NCI-H187 (cell line): ENCODE data around the gene SEMA5A.

Source experiments
- DNase-seq, 2 experiments: peaks; one replicate each; lab custom pipeline; 2025; lab: John Stamatoyannopoulos, UW

The SEMA5A gene

DNA sequence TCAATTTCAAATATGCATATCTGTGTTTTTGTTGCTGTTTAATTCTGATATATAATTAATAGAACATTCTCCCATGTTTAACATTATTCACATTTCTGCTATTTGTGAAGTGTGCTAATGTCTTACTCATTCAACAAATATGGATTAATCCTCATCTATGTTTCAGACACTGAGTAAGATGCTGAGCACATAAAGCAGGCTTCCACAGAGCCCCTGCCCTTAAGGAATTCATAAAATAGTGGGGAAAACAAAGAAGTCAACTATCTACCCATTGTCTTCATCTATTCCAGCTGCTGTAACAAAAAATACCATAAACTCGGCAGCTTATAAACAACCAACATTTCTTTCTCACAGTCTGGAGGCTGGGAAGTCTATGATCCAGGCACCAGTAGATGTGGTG, 333.3 kb downstream of the SEMA5A start:
- DNase-seq: no peak

DNA sequence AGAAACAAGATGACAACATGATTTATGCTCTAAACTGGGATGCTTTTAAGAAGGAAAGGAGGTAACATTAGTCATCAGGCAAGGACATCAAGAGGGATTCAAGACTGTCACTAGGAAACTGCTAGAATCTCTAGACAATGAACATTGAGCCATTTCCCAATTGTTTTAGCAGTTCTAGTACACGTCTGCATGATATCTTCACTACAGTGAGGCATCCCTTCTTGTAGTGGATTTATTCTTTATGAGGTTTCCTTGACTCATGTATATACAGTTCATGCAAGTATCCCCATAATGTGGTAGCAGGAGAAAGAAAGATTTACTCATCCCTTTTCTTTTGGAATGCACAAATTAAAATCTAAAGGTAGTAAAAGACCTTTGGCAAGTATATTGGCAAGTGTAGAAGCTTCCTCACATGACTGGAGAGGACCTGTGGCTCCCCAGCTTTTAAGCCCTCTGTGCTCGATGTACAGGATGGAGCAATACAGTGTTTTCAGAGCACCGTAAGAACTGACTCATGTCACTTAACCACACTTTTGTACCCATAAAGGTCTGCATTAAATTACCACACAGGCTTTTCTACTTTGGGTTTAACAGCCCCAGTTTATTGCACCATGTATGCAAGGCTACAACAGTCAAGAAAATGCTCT, 335.9 kb downstream of the SEMA5A start:
- DNase-seq: peak in 1 of 2 experiments; percentile 54

DNA sequence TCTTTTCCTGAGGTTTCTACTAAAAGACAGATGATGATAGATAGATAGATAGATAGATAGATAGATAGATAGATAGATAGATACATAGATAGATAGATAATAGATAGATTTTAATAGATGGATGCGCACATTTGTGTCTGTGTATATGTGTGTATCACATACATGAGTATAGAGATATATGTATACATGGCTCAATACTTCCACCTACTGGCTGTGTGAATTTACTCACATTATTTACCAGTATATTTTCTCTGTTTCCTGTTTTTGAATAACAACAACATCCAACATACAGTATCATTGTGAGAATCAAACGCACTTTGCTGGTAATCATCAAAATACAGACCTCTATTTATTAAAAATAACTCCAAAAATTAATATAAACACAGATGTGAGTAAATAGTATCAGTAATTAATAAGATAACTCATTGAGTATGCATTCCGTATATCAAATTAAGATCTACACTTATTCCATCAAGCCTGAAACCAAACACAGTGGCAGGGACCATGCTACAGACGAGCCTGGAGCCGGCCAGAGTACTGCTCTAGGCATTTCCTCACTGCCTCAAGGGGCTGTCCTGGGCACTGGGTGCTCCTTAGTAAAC, 338.0 kb downstream of the SEMA5A start:
- peak in 1 of 2 experiments; percentile 17 for DNase-seq

DNA sequence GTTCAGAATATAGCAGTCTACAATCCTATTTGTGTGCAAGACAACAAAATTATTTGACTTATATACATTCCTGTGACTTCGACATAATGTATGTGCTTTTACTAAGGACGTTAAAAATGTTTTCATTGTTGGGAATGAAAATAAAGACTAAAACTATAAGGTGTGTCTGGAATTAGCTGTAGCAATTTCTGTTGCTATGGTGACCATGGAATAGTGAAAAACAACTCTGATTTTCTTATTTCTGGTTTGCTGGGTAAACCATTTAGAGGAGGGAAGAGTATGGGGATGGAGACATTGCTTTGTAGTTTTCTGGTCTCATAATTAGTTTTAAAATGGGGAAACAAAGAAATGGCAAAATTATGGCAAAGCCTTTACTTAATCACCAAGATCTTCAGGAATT, 343.2 kb downstream of the SEMA5A start:
- DNase-seq: no peak

DNA sequence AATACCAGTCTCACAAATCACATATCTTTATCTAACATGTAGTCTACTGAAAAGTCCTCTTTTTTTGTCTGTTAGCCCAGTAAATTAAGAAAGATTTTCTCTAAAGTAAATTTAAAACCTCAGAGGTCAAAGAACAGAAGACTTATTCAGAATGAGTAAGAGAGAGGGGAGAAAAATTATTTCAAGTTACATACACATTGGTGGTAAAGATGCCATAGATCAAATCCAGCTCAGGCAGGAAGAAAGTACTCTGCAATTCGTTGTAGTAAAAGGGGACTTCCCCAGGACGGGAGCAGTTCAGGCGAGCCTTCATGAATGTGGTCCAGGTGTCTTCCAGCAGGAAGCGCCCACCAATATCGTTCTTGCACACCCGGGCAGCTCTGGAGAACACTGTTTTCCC, 344.1 kb downstream of the SEMA5A start:
- no peak for DNase-seq

GRCh38 chr5:9201011-9201410, 344.9 kb downstream of the SEMA5A start:
- no peak for DNase-seq

DNA sequence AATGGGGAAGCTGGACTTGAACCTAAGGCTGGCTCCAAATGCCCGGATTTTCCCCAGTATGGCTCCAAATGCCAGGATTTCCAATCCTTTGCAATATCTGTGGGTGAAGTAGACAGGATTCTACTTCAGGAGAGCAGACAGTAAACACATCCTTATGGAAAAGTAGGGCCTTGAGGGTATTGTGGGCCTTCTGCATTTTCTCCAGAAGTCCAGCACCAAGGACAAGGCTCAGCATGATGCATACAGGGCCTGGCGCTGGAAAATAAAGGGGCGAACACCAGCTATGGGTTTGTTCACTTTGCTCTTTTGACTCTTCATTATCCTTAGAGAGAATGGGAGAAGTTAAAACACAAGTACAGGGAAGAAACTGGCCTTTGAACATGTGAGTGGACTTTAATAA, 347.5 kb downstream of the SEMA5A start:
- DNase-seq: no peak

DNA sequence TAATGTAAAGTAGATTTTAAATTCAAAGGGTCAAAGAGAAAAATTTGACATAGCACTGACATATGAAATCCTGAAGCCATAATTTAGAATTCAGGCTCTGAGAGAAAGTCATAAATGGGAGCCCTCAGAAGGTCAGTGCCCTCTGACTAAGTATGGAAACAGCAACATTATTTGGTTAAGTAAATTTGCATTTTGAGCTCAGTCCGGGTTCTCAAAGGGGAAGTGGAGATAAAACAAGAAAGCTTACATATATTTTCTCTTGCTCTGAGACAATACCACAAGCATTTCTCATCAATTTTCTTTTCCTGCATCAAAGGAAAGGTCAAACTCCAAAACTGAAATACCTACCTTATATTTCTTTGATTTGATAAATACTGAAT, 348.0 kb downstream of the SEMA5A start:
- no peak for DNase-seq

- DNase-seq: no peak
Observed at GRCh38 chr5:9196403-9197227, 349.3 kb downstream of the SEMA5A start.

DNA sequence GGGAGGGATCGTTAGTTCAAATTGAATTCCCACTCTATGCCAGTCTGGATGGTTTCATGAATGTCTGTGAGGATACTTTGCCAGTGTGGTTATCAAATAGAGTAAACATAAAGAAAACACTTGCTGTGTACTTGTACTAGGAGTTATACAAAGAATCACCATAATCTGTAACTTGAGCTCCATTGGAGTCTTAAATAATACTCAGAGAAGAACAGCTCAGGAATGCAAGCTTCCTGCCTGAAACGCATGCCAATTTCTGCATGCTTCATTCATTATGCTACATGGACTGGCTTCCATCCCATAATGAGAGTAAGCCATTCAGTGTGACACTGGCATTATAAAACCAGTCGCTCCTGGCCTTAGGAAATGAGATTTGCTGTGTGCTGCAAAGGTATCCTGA, 351.4 kb downstream of the SEMA5A start:
- no peak for DNase-seq

DNA sequence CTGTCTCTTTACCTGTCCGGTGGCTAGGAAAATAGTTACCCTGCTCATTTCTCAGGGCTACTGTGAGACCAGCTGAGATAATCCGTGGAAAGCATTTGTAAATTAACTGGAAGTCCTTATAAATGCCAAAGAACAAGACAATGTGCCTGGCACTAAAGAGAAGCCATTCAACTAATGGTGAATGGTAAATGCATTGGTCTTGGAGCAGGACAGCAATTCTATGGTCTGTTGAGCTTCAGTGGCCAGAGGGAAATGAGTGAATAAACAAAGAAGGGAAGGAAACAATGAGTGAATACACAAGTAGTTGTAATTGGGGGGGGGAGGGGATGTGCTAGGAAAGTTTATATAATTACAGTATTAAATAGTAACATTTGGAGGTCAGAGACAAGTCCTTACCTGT, 353.6 kb downstream of the SEMA5A start:
- no peak for DNase-seq

DNA sequence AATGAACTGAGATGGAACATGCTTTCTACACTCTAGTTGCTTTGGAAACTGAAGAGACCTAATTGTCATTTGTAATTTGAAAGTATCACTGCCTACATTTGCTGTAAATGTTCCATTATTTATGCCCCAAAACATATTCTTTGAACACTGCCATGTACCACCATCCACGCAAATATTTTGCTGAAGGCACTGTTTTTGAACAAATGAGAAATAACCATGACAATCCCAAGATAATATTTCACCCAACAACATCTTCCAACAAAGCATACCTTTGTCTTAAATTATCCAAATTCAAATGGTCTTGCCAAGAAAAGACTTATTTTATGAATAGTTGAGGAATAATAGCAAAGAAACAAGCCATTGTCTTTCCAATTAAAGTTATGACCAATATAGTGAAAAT, 356.2 kb downstream of the SEMA5A start:
- DNase-seq: no peak

GRCh38 chr5:9188956-9189355, 356.9 kb downstream of the SEMA5A start:
- no peak for DNase-seq

DNA sequence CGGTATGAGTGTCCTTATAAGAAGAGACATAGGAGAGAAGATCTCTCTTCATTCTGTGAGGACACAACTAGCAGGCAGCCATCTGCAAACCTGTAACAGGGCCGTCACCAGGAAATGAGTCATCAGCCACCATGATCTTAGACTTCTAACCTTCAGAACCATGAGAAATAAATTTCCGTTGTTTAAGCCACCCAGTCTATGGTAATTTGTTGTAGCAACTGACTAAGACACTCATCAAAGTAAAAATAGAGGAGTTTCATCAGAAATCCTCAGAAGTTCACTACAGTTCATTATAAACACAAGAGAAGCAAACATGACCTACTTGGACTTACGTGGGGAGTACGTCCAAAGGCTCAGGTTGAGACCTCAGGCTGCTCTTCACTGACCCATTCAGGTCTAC, 357.7 kb downstream of the SEMA5A start:
- DNase-seq: no peak

GRCh38 chr5:9187614-9188013, 358.3 kb downstream of the SEMA5A start:
- no peak for DNase-seq

GRCh38 chr5:9186069-9186468, 359.8 kb downstream of the SEMA5A start:
- DNase-seq: no peak

DNA sequence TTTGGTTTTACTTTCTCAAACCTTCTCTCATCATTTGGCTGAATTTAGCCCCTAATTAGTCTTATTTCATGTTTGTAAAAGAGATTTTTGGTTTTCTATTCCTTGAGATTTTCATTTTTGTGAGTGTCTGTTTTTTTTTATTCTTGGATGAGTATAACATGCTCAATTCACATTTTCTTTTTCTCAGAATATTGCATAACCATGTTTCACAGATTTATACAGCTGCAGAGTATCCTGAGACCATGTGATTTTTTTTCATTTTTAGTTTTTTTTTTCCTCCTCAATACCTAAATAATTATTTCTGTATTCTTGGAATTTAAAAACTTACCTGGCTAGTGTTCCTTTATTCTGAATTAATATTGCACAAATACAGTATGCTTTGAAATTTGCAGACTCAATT, 361.9 kb downstream of the SEMA5A start:
- DNase-seq: no peak

DNA sequence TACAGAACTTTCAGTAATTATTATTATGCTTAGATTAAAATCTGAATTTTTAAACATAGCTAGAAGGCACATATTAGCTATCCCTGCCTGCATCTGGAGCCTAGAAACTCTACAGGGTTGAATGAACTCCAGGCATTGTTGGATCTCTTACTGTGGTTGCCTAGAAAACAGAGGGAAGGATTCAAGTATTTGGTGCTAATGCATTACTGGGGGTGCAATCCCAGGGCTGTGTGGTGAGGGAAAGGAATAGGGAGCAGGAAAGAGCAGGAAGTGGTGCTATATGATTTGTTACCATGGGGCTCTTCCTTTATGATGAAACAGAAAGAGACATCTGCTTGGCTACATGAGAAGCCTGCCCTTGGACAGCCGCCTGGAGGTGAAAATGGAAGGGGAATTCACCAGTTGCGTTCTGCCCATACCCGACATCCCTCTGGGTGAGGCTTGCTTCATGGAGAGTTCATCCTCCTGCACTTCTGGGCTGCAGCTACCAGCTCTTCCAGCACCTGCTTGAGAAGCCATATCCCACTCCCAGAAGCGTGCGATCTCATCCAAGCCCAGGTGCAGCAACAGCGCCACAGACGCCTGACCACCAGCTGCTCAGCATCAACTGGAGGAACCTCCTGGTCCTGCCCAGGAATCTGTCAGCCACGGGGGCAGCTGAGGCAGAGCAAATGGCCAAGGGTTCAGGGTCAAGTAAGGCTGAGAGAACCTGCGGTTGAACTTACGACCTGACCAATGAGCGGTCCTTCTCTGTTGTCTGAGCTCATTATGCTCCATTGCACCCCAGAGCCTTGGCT, 362.8 kb downstream of the SEMA5A start:
- no peak for DNase-seq

DNA sequence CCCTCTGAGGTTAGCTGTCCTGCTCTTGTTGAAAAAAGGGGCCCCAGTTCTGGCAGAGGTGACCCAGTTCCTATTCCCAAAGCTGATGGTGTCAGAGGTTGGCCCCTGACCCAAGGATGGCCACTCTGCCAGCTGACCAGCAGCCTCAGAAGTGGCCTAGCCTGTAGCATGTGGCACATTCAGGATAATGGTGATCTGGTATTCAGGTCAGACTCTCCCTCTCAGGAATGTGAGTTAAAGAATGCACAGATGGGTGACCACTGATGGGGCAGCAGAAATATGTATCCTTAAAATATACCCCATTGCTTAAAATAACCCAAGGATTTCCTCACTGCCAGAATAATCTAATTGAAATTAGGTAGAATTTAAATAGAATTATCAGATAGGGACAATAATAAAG, 369.2 kb downstream of the SEMA5A start:
- DNase-seq: no peak

- no peak for DNase-seq
Observed at GRCh38 chr5:9174446-9174845, 371.4 kb downstream of the SEMA5A start.

- DNase-seq: no peak
Observed at GRCh38 chr5:9173281-9174048, 372.4 kb downstream of the SEMA5A start.

GRCh38 chr5:9170026-9170425, 375.8 kb downstream of the SEMA5A start:
- DNase-seq: no peak
